HG02642 (cell line): ENCODE data around the gene TMEM185A.
"Not testable (repeated sequence)": the region's sequence is repeated elsewhere in the genome, so short reads cannot be mapped to it uniquely, and the experiment has no call there.

ENCODE experiments used
- ATAC-seq: cut with Tn5 transposase; IDR thresholded peaks from one replicate; pipeline ENCODE4 v1.9.1; 2021; ENCODE audit warnings: mild to moderate bottlenecking; ENCODE audit not compliant: unreplicated experiment, poor library complexity

TMEM185A gene

GRCh38 chrX:149631234-149632165 lies at the start of gene TMEM185A:
TSS of gene TMEM185A (minus strand) at chrX:149631792. CDS start at chrX:149631580, 212 bp downstream.
- ATAC-seq, result peak; percentile 90

- no peak for ATAC-seq
These were observed 49.6 kb upstream of the TMEM185A start for GRCh38 chrX:149681182-149681581.

DNA sequence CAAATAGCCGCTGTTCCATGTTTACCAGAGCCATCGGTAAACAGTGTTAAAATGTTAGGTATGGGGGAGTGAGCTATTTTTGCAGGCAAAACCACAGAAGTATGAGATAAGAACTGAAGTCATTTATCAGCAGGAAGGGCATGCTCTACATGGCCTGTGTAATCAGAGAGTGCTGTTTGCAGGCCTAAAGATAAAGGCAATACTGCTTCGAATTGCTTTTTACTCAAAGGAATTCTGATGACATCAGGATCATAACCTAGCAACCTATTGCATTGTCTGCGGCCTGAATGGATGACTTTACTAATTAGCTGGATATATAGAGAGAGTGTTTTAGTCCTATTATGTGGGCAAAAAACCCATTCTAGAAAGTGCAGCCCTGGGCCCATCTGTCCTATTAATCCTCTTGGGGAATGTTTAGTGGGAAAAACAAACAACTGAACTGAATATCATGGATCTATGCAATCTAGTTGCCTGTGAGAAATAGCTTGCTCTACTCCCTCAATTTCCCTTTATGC lies 47.6 kb upstream of the TMEM185A start:
- ATAC-seq, result not testable (repeated sequence)

DNA sequence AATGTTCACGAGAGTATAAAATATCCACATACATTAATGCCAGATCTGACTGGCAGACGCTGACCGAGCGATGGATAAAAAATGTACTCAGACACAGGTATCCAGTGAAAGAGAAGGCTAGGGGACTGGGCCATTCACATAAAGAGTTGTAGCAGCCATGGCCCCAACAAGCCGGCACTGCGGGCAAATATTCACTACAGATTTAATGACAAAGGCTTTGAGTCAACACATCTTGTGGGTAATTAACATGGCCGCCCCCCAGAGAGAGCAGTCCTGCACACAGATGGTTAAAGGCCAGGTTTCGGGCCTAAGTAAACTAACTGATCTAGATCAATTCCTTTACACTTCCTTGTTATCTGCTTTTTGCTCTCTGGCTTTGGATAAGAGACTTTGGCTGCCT lies 44.0 kb upstream of the TMEM185A start:
- not testable (repeated sequence) for ATAC-seq

- ATAC-seq, result not testable (repeated sequence)
These were observed 43.5 kb upstream of the TMEM185A start for GRCh38 chrX:149675088-149675487.

- ATAC-seq, result not testable (repeated sequence)
These were observed 29.0 kb upstream of the TMEM185A start for GRCh38 chrX:149660613-149661012.

GRCh38 chrX:149656260-149656884 lies 24.8 kb upstream of the TMEM185A start:
- not testable (repeated sequence) for ATAC-seq

GRCh38 chrX:149652232-149652981 lies 20.8 kb upstream of the TMEM185A start:
- no peak for ATAC-seq

DNA sequence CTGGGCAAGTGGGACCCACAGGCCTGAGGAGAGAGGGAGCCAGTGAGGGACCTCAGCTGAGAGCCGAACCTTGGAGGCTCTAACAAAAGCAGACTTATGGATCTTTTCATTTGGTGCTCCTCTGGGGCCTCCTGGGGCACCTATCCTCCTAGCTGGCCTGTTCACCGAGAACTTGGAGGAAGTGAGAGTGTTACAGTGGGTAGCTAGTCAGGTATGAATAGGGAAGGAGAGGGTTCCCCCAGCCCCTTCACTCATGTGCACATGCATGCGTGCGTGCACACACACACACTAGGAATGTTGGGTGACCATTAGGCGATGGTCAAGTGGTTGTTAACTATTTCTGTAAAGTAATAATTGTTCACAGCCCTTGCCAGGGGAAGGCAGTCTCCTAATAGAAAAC lies 18.6 kb upstream of the TMEM185A start:
- no peak for ATAC-seq

- no peak for ATAC-seq
These were observed 17.3 kb upstream of the TMEM185A start for GRCh38 chrX:149648932-149649331.

DNA sequence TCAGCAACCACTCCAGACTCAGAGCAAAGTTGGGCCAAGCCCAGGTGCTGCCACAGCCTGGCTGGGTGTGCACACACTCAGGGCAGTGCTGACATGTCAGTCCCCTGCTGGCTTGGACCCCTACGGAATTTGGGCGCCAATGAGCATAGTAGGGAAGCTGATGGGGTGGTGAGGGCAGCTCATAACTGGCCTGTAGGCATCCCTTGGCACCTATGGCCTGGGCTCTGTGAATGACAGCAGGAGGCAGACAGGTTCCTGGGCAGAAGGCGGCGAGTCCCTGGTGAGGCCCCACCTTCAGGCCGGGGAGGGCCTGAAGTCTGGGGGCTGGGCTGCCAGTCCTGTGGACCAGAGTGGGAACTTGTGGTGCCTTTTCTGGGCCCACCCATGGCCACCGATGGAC lies 15.9 kb upstream of the TMEM185A start:
- no peak for ATAC-seq

DNA sequence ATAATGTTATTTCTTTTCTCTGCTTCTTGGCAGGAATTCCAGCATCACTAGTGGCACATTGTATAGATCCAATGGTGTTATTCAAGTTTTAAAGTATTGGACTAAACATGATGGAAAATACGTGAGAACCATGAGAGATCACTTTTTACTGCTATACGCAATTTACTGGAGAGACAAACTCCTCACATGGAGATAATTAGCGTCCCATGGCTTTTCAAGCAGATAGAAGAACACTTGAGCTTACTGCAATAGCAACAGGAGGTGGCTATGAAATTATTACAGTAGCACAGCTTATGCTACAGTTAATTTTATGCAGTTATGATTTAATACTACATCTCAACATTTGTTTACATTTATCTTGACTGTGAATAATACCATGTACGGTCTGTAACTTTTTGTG lies 11.9 kb upstream of the TMEM185A start:
- ATAC-seq, result no peak

DNA sequence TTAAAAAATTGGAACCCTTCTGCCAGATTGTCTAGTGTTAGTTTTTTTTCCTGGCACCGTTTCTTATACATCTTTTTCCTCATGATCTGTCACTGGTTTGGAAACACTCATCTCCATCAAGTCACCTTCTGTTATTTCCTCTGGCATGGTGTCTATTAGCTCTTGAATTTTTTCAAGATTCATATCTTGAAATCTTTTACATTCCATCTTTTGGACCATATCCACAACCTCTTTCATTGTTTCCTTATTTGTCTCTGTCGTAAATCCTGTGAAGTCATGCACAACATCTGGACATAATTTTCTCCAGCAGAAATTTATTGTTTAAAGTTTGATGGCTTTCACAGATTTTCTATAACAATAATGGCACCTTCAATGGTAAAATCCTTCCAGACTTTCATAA lies 10.2 kb upstream of the TMEM185A start:
- ATAC-seq, result no peak

DNA sequence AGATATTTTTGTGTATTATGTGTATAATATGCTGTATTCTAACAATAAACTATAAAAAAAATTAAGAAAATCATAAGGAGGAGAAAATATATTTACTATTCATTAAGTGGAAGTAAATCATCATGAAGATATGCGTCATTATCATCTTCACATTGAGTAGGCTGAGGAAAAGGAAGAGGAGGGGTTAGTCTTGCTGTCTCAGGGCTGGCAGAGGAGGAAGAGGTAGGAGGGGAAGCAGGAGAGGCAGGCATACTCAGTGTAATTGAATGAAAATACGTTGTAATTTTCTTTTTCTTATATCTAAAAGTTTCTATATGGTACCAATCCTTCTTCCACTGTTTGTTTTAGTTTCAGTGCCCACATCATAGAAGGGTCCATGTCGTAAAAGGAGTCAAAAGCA lies 9.8 kb upstream of the TMEM185A start:
- no peak for ATAC-seq

DNA sequence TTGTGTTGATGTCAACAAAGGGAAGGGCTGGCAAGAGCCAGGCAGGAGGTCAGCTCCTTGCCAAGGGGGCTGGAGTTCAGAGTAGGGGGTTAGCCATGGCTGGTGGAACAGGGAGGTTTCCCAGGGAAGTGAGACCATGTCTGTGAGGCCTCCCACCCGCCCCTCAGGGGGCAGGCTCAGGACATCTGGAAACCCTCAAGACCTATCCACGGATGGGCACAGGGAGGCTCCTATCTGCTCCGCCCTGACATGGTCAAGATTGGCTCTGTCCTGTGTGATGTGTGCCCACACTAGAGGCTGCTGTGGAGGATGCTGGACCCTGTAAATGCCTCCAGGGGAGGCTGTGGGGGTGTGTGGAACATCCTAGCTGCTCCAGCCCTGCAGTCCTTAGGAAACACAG lies 8.0 kb upstream of the TMEM185A start:
- ATAC-seq, result no peak

GRCh38 chrX:149638860-149639259 lies 7.3 kb upstream of the TMEM185A start:
- no peak for ATAC-seq

DNA sequence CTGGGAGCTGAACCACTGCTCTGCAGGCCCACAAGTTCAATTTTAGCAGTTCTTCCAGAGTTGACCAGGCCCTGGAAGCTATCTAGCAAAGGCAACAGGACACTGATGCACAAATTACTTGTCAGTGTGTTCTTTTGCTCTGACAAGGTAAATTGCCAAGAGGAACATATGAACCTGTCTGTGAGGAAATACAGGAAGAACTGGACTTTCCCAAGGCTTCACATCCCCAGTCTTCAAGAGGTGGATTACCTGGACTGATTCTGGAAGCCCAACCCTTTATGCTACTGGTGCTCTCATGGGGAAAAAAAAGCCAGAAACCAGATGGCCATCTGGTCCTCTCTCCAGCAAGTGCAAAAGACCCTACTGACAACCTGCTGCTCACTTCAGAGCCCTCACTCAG lies 1.9 kb upstream of the TMEM185A start:
- no peak for ATAC-seq

DNA sequence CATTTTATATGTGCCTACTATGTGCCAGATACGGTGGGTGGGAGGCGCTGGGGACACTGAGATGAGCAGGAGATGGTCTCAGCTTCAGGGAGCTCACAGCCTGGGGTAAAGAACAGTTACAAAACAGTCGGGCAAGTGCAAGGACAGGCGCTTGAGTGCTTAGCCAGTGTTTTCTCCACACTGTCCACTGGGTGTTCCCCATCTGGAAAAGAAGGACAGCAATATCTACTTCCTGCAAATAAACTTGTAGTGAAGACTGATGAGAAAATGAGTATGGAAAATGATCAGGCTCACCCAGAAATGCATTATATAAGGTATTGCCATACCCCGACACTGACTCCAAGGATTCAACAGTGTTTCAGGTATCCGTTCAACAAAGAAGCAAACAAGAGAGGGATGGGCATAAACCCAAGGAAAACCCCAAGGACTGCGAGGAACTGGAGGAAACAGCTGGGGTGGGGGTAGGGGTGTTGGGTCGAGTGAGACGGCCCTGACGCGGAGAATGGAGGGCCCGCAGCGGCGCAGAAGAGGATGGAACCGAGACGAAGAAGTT lies 835 bp downstream of the TMEM185A start:
- no peak for ATAC-seq

GRCh38 chrX:149629730-149630387 lies 1.7 kb downstream of the TMEM185A start:
- no peak for ATAC-seq

GRCh38 chrX:149628768-149629167 lies 2.8 kb downstream of the TMEM185A start:
- no peak for ATAC-seq
